ENCODE results near the gene SLC37A3. TPM values are rescaled to one million over a fixed set of nuclear protein-coding genes. Genes with fewer than 3 reads are reported as not detected.

Gene SLC37A3
- total RNA-seq, 1 donor from 2014 or later: 31.1 TPM

GRCh38 chr7:140330595-140330994 is 67.7 kb downstream of the SLC37A3 start:
- no peak for TF ChIP-seq CTCF (IDR thresholded peaks at IDR 0.05)
- intact Hi-C loops (cut with DNase I): no loop called here
- no peak for ATAC-seq
- Histone ChIP-seq H3K27me3 (ENCODE audit: low read depth) (no peaks in the 10 kb centered on the region), H3K4me1 (peaks cover 10% of the 10 kb centered on the region), H3K4me3 (no peak overlapping the region), H3K9me3 (no peaks in the 10 kb centered on the region), H3K36me3 (peaks cover 30% of the 10 kb centered on the region), H3K27ac (no peak overlapping the region)
- DNase-seq: no peak

- no peak for TF ChIP-seq CTCF (IDR thresholded peaks at IDR 0.05)
- no peak overlapping the region for H3K27ac ChIP-seq
- DNase-seq: no peak
- intact Hi-C loops (cut with DNase I): no loop called here
- H3K4me3 ChIP-seq: no peak overlapping the region
- H3K27me3 ChIP-seq (ENCODE audit: low read depth): no peaks in the 10 kb centered on the region
- H3K36me3 ChIP-seq: peaks cover 27% of the 10 kb centered on the region
- no peak for ATAC-seq
- H3K4me1 ChIP-seq: peaks cover 10% of the 10 kb centered on the region
- no peaks in the 10 kb centered on the region for H3K9me3 ChIP-seq
Measured at GRCh38 chr7:140330128-140330527, 68.2 kb downstream of the SLC37A3 start.

- H3K4me3 ChIP-seq: no peak overlapping the region
- intact Hi-C loops (cut with DNase I): no loop called here
- ATAC-seq (no peak), DNase-seq (no peak)
- no peaks in the 10 kb centered on the region for H3K27me3 ChIP-seq (ENCODE audit: low read depth)
- peaks cover 9% of the 10 kb centered on the region for H3K36me3 ChIP-seq
- H3K9me3 ChIP-seq: no peaks in the 10 kb centered on the region
- TF ChIP-seq CTCF (IDR thresholded peaks at IDR 0.05): no peak
- H3K27ac ChIP-seq: no peak overlapping the region
- H3K4me1 ChIP-seq: peaks cover 10% of the 10 kb centered on the region
Measured at GRCh38 chr7:140327261-140327661, 71.1 kb downstream of the SLC37A3 start.

GRCh38 chr7:140326116-140326928 is 72.0 kb downstream of the SLC37A3 start:
- no peaks in the 10 kb centered on the region for H3K9me3 ChIP-seq
- TF ChIP-seq CTCF (IDR thresholded peaks at IDR 0.05): peak; percentile 69
- intact Hi-C loops (cut with DNase I): no loop called here
- H3K27me3 ChIP-seq (ENCODE audit: low read depth): no peaks in the 10 kb centered on the region
- ATAC-seq (peak; percentile 90 to 94), DNase-seq (peak; percentile 67)
- H3K4me3 ChIP-seq: peak overlapping the region; percentile 4
- peaks cover 5% of the 10 kb centered on the region for H3K36me3 ChIP-seq
- no peak overlapping the region for H3K27ac ChIP-seq
- peaks cover 10% of the 10 kb centered on the region for H3K4me1 ChIP-seq

- intact Hi-C loops (cut with DNase I): no loop called here
- Histone ChIP-seq H3K9me3 (no peaks in the 10 kb centered on the region), H3K4me1 (peaks cover 10% of the 10 kb centered on the region), H3K36me3 (peaks cover 3% of the 10 kb centered on the region), H3K4me3 (no peak overlapping the region), H3K27ac (no peak overlapping the region), H3K27me3 (ENCODE audit: low read depth) (no peaks in the 10 kb centered on the region)
- DNase-seq (no peak), ATAC-seq (no peak)
- no peak for TF ChIP-seq CTCF (IDR thresholded peaks at IDR 0.05)
Measured at GRCh38 chr7:140325600-140325999, 72.7 kb downstream of the SLC37A3 start.
